Activated CD8-positive, alpha-beta memory T cell treated with anti-CD3 and anti-CD28 coated beads, Interleukin-2, amount 50 U/mL, for 48 hours (primary cell): ENCODE measurements around the gene CGREF1.

Experiments used
- DNase-seq: peaks from one replicate; pipeline ENCODE4 v3.0.0-alpha.2; 2020

Gene CGREF1

GRCh38 chr2:27071277-27071989, 47.5 kb downstream of the CGREF1 start, which contains the start of gene OST4:
Gene OST4 (minus strand): TSS chr2:27071654.
- peak; percentile 94 for DNase-seq

- no peak for DNase-seq
These were observed 48.2 kb downstream of the CGREF1 start for GRCh38 chr2:27070653-27071276.

- DNase-seq: no peak
These were observed 48.8 kb downstream of the CGREF1 start for GRCh38 chr2:27069961-27070618.

GRCh38 chr2:27069436-27069835, 49.5 kb downstream of the CGREF1 start:
- DNase-seq: no peak

GRCh38 chr2:27067385-27067784, 51.5 kb downstream of the CGREF1 start:
- no peak for DNase-seq

GRCh38 chr2:27065128-27065527, 53.8 kb downstream of the CGREF1 start:
- no peak for DNase-seq

- no peak for DNase-seq
These were observed 58.6 kb downstream of the CGREF1 start for GRCh38 chr2:27060323-27060722.

- no peak for DNase-seq
These were observed 59.6 kb downstream of the CGREF1 start for GRCh38 chr2:27059141-27059820.

- DNase-seq: no peak
These were observed 60.7 kb downstream of the CGREF1 start for GRCh38 chr2:27058210-27058609.

- DNase-seq: no peak
These were observed 61.7 kb downstream of the CGREF1 start for GRCh38 chr2:27057184-27057583.

GRCh38 chr2:27054721-27055120, 64.2 kb downstream of the CGREF1 start:
- DNase-seq: no peak

- DNase-seq: no peak
These were observed 65.2 kb downstream of the CGREF1 start for GRCh38 chr2:27053776-27054175.

GRCh38 chr2:27053321-27053720, 65.6 kb downstream of the CGREF1 start:
- DNase-seq: no peak

GRCh38 chr2:27051902-27052645, 66.9 kb downstream of the CGREF1 start:
- peak; percentile 73 for DNase-seq

- DNase-seq: peak; percentile 99
These were observed 67.7 kb downstream of the CGREF1 start, which contains the start of gene AGBL5 for GRCh38 chr2:27050996-27051901. Gene AGBL5 (plus strand): TSS chr2:27051668. CDS start chr2:27052959, 1,291 bp downstream.
